ENCODE results near the gene C10orf62.
A peak's percentile ranks its signal among the peaks of the same experiment; 100 is the strongest.

C10orf62 gene, protein sequence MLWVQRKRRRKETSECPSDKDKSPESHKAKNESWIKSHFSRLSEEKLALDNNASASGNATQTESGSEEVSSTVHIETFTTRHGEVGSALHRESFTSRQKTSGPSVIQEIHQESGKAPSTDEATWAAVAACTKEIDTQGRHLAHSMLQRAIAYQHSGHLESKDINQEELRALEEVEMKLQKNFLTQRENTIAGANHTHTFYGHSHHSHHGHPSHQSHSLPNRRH

GRCh38 chr10:97589479-97589878 lies at the start of gene C10orf62:
C10orf62 (plus strand) TSS chr10:97589721; CDS start chr10:97589898, 177 bp downstream.
- Histone ChIP-seq H3K36me3 (ENCODE audit: control insufficient read depth, insufficient read depth, low read length, severe bottlenecking) (no peaks in the 10 kb centered on the region), H3K4me1 (ENCODE audit: control insufficient read depth, insufficient read depth, low read length) (peaks cover 10% of the 10 kb centered on the region), H3K9ac (ENCODE audit: low read length) (no peak within 1 kb of the TSS), H3K27me3 (replicated peaks; ENCODE audit: control insufficient read depth, insufficient read depth, low read length) (no peaks in the 10 kb centered on the region), H3K9me3 (ENCODE audit: control insufficient read depth, low read length) (no peaks in the 10 kb centered on the region), H3K4me3 (ENCODE audit: low read length) (no peak within 1 kb of the TSS)
- no peak for DNase-seq (ENCODE audit: low read depth)

DNA sequence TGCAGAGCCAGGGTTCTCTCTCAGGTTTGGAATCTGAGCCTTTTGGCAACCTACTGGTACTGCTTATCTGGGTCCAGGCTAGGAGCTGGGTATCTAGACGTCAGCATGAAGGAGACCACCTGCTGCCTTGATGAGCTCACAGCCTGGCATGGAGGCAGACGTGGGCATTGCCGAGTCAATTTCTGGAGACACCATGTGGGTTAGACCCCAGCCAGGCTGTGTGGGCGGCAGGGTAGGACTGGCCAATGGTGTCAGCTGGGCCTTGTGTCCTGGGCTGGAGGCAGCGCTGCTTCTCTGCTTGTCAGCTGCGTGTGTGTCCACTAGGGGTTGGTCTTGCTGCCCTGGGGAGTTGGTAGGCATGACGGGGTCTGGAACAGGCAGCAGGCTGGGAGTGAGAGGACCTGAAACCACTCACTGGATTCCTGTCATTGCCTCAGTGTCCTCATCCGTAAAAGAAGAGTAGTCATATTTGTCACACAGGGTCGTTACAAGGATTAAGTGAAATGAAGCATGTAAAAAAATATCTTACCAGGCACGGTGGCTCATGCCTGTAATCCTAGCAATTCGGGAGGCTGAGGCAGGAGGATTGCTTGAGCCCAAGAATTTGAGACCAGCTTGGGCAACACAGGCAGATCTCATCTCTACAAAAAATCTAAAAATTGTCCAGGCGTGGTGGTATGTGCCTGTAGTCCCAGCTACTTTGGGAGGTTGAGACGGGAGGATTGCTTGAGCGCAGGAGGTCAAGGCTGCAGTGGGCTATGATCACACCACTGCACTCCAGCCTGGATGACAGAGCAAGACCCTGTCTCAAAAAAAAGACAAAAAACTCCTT lies 48.6 kb upstream of the C10orf62 start:
- H3K4me3 ChIP-seq (ENCODE audit: low read length): peak overlapping the region; percentile 16
- peaks cover 57% of the 10 kb centered on the region for H3K4me1 ChIP-seq (ENCODE audit: control insufficient read depth, insufficient read depth, low read length)
- H3K36me3 ChIP-seq (ENCODE audit: control insufficient read depth, insufficient read depth, low read length, severe bottlenecking): no peaks in the 10 kb centered on the region
- H3K9ac ChIP-seq (ENCODE audit: low read length): peak overlapping the region; percentile 73
- no peaks in the 10 kb centered on the region for H3K9me3 ChIP-seq (ENCODE audit: control insufficient read depth, low read length)
- no peaks in the 10 kb centered on the region for H3K27me3 ChIP-seq (replicated peaks; ENCODE audit: control insufficient read depth, insufficient read depth, low read length)
- DNase-seq (ENCODE audit: low read depth): no peak

- Histone ChIP-seq H3K36me3 (ENCODE audit: control insufficient read depth, insufficient read depth, low read length, severe bottlenecking) (no peaks in the 10 kb centered on the region), H3K4me3 (ENCODE audit: low read length) (peak overlapping the region; percentile 62), H3K27me3 (replicated peaks; ENCODE audit: control insufficient read depth, insufficient read depth, low read length) (no peaks in the 10 kb centered on the region), H3K4me1 (ENCODE audit: control insufficient read depth, insufficient read depth, low read length) (peaks cover 57% of the 10 kb centered on the region), H3K9ac (ENCODE audit: low read length) (peak overlapping the region; percentile 86), H3K9me3 (ENCODE audit: control insufficient read depth, low read length) (no peaks in the 10 kb centered on the region)
- peak; percentile 90 for DNase-seq (ENCODE audit: low read depth)
Observed at GRCh38 chr10:97542169-97543024, 47.1 kb upstream of the C10orf62 start.

DNA sequence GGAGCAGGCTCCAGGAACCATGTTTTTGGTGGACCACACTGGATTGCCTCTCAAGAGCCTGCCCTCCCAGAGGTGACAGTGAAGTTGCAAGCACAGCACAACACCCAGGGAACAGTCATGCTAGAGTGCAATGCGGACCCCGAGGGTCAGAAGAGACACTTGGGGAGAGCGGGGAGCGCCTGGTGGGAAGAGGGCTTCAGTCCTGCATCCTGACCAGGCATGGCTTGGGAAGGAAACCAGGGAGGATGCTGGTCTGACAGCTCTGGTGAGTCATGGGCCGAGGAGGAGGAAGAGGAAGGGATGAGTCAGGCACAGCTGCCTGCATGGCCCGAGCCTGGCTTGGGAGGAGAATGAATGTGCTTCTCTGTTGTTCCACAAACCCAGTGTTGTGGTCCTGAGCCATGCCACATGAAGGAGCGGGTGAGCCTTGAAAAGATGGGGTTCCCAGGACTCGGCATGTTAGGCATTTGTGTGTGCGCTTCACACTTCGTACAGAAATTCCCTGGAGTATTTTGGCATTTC lies 46.4 kb upstream of the C10orf62 start:
- Histone ChIP-seq H3K4me1 (ENCODE audit: control insufficient read depth, insufficient read depth, low read length) (peaks cover 59% of the 10 kb centered on the region), H3K9me3 (ENCODE audit: control insufficient read depth, low read length) (no peaks in the 10 kb centered on the region), H3K36me3 (ENCODE audit: control insufficient read depth, insufficient read depth, low read length, severe bottlenecking) (no peaks in the 10 kb centered on the region), H3K4me3 (ENCODE audit: low read length) (peak overlapping the region; percentile 62), H3K9ac (ENCODE audit: low read length) (peak overlapping the region; percentile 86), H3K27me3 (replicated peaks; ENCODE audit: control insufficient read depth, insufficient read depth, low read length) (no peaks in the 10 kb centered on the region)
- DNase-seq (ENCODE audit: low read depth): peak; percentile 95

- peaks cover 47% of the 10 kb centered on the region for H3K4me1 ChIP-seq (ENCODE audit: control insufficient read depth, insufficient read depth, low read length)
- DNase-seq (ENCODE audit: low read depth): no peak
- no peaks in the 10 kb centered on the region for H3K36me3 ChIP-seq (ENCODE audit: control insufficient read depth, insufficient read depth, low read length, severe bottlenecking)
- H3K9ac ChIP-seq (ENCODE audit: low read length): no peak overlapping the region
- no peaks in the 10 kb centered on the region for H3K9me3 ChIP-seq (ENCODE audit: control insufficient read depth, low read length)
- H3K27me3 ChIP-seq (replicated peaks; ENCODE audit: control insufficient read depth, insufficient read depth, low read length): no peaks in the 10 kb centered on the region
- no peak overlapping the region for H3K4me3 ChIP-seq (ENCODE audit: low read length)
Observed at GRCh38 chr10:97546456-97547270, 42.9 kb upstream of the C10orf62 start.

DNA sequence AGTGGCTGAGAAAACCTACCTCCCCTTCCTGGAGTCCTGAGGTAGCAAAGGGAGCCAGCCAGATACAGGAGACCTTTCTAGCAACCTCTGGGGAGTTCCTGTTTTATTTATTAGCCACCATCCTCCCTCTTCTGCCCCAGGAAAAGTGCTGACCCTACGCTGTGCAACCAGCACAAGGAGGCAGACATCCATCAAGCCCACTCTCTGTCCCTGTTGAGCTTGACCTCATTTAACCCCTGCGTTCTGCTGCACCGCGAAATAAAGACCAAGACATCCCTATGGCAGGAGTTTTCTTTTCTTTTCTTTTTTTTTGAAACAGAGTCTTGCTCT lies 42.3 kb upstream of the C10orf62 start:
- H3K4me3 ChIP-seq (ENCODE audit: low read length): no peak overlapping the region
- no peak overlapping the region for H3K9ac ChIP-seq (ENCODE audit: low read length)
- H3K4me1 ChIP-seq (ENCODE audit: control insufficient read depth, insufficient read depth, low read length): peaks cover 42% of the 10 kb centered on the region
- no peaks in the 10 kb centered on the region for H3K9me3 ChIP-seq (ENCODE audit: control insufficient read depth, low read length)
- no peak for DNase-seq (ENCODE audit: low read depth)
- H3K27me3 ChIP-seq (replicated peaks; ENCODE audit: control insufficient read depth, insufficient read depth, low read length): no peaks in the 10 kb centered on the region
- H3K36me3 ChIP-seq (ENCODE audit: control insufficient read depth, insufficient read depth, low read length, severe bottlenecking): no peaks in the 10 kb centered on the region

- Histone ChIP-seq H3K4me3 (ENCODE audit: low read length) (no peak overlapping the region), H3K9ac (ENCODE audit: low read length) (peak overlapping the region; percentile 8), H3K27me3 (replicated peaks; ENCODE audit: control insufficient read depth, insufficient read depth, low read length) (no peaks in the 10 kb centered on the region), H3K36me3 (ENCODE audit: control insufficient read depth, insufficient read depth, low read length, severe bottlenecking) (no peaks in the 10 kb centered on the region), H3K9me3 (ENCODE audit: control insufficient read depth, low read length) (no peaks in the 10 kb centered on the region), H3K4me1 (ENCODE audit: control insufficient read depth, insufficient read depth, low read length) (peaks cover 41% of the 10 kb centered on the region)
- no peak for DNase-seq (ENCODE audit: low read depth)
Observed at GRCh38 chr10:97547962-97548361, 41.6 kb upstream of the C10orf62 start.

DNA sequence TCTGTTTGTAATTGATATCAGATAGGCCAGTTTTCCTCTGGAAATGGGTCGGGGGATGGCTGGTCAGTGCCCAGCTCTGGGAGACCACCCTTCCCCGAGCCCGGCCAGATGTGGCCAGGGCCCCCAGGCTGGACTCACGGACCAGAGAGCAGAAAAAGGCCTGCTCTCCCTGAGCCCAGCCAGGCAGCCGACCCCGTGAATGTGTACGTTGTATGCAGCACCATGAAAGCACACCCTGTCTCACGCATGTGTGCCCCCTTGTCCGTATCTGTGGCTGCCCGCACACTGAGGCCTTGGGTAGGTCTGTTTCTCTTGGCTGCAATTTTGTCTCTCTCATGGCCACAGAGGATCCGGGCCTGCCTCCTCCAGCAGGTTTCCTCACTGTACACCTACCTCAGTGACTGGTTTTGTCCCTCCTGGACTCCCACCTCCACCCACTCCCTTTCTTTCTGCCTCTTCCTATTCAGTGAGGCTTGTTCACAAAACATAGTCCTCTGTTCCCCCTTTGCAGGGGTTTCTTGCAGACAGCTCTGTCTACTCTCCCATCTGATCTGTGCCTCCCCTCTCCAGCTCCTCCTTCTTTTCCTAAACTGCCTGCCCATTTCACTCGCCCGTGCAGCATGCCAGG lies 40.6 kb upstream of the C10orf62 start:
- H3K4me1 ChIP-seq (ENCODE audit: control insufficient read depth, insufficient read depth, low read length): peaks cover 41% of the 10 kb centered on the region
- H3K9me3 ChIP-seq (ENCODE audit: control insufficient read depth, low read length): no peaks in the 10 kb centered on the region
- no peak overlapping the region for H3K4me3 ChIP-seq (ENCODE audit: low read length)
- H3K36me3 ChIP-seq (ENCODE audit: control insufficient read depth, insufficient read depth, low read length, severe bottlenecking): no peaks in the 10 kb centered on the region
- H3K27me3 ChIP-seq (replicated peaks; ENCODE audit: control insufficient read depth, insufficient read depth, low read length): no peaks in the 10 kb centered on the region
- DNase-seq (ENCODE audit: low read depth): no peak
- H3K9ac ChIP-seq (ENCODE audit: low read length): no peak overlapping the region

DNA sequence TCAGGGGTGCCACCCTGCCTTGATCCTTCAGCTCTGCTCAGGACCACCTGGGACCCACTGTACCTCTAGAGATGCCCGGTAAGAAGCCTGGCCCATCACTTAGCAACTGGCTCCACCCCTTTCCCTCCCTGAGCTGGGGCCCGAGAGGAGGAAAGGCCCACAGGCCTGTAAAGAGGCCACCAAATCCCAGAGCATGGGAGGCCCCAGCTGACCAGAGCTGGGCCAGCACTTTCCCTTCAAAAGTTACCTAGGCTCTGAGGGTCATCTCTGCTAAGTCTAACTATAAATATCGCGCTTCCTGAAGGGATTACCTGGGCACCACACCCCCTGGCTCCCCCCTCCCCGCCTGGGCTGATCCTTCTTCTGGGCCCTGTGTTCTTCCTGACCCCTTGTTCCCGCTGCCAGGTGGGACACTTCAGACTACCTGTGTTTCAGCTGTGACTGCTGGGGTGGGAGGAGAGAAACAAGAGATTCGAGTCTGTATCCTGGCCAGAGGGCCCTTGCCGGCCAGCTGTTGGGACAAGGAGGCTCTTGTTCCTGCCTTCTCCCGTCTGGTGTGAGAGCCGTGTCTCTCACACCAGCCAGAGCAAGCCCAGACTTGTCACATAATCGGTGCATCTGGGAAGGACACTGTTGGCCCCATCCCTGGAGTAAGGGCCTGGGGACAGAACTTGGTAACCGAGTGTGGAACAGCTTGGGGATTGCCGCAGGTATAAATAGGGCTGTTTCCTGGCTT lies 39.8 kb upstream of the C10orf62 start:
- Histone ChIP-seq H3K9me3 (ENCODE audit: control insufficient read depth, low read length) (no peaks in the 10 kb centered on the region), H3K9ac (ENCODE audit: low read length) (peak overlapping the region; percentile 76), H3K36me3 (ENCODE audit: control insufficient read depth, insufficient read depth, low read length, severe bottlenecking) (no peaks in the 10 kb centered on the region), H3K4me1 (ENCODE audit: control insufficient read depth, insufficient read depth, low read length) (peaks cover 41% of the 10 kb centered on the region), H3K4me3 (ENCODE audit: low read length) (no peak overlapping the region), H3K27me3 (replicated peaks; ENCODE audit: control insufficient read depth, insufficient read depth, low read length) (no peaks in the 10 kb centered on the region)
- peak; percentile 55 for DNase-seq (ENCODE audit: low read depth)

All from adipocyte (in vitro differentiated cells).